Natural killer cell treated with Interleukin-12 subunit alpha and Interleukin-12 subunit beta and Interleukin-15 and Interleukin-18, amount 100 ng/mL, for 72 hours (primary cell): ENCODE measurements around the gene POLD2. TPM values are rescaled to one million over a fixed set of nuclear protein-coding genes. Genes with fewer than 3 reads are reported as not detected.

ENCODE experiments used
- ATAC-seq, 2 donors: fragments of 150-1000 bp; cut with Tn5 transposase in 1 of 2; sonication (Bioruptor Pico), chemical (Tn5 transposase) in 1 of 2; 2 replicates each; pipeline ENCODE4 v1.10.0; 2021
- DNase-seq: peaks from one replicate; pipeline ENCODE4 v3.0.0; 2022; ENCODE audit warnings: low spot score
- H3K27ac Mint-ChIP-seq, 2 donors: 1 replicate in 1 of 2; 2 replicates in 1 of 2; pipeline ENCODE4 v1.8.0; 2022; ENCODE audit warnings: mixed read lengths in 2 of 2, mild to moderate bottlenecking in 1 of 2, moderate library complexity in 1 of 2
- H3K27me3 Mint-ChIP-seq, 2 donors: 1 replicate in 1 of 2; 2 replicates in 1 of 2; pipeline ENCODE4 v1.8.0; 2022; ENCODE audit warnings: mixed read lengths in 2 of 2
- H3K36me3 Mint-ChIP-seq: one replicate; pipeline ENCODE4 v1.8.0; 2022; ENCODE audit warnings: mixed read lengths
- H3K4me1 Mint-ChIP-seq, 2 donors: 1 replicate in 1 of 2; 2 replicates in 1 of 2; pipeline ENCODE4 v1.8.0; 2022; ENCODE audit warnings: low read depth in 2 of 2, mixed read lengths in 2 of 2, mild to moderate bottlenecking in 1 of 2
- H3K4me3 Mint-ChIP-seq: one replicate; pipeline ENCODE4 v1.8.0; 2022; ENCODE audit warnings: mixed read lengths
- H3K9me3 Mint-ChIP-seq: 2 replicates; pipeline ENCODE4 v1.8.0; 2022; ENCODE audit warnings: mixed read lengths
- total RNA-seq, 2 donors: library from RNA; stranded (reverse); gene quantifications; one replicate each; pipeline ENCODE4 v1.2.3, GENCODE V29; 2022

The POLD2 gene
- total RNA-seq, 2 donors from 2014 or later: 101 to 229 TPM

GRCh38 chr7:44117801-44118429 lies 5.4 kb downstream of the POLD2 start:
- peaks cover 13% of the 10 kb centered on the region for H3K36me3 Mint-ChIP-seq
- DNase-seq (no peak), ATAC-seq (no peak)
- H3K27ac Mint-ChIP-seq: no peak overlapping the region
- H3K4me1 Mint-ChIP-seq: peaks cover 16 to 21% of the 10 kb centered on the region in 2 donors
- H3K9me3 Mint-ChIP-seq: no peaks in the 10 kb centered on the region
- no peak overlapping the region for H3K4me3 Mint-ChIP-seq
- H3K27me3 Mint-ChIP-seq: no peaks in the 10 kb centered on the region

- Mint-ChIP-seq H3K27me3 (no peaks in the 10 kb centered on the region), H3K4me1 (peaks cover 12 to 14% of the 10 kb centered on the region in 2 donors), H3K9me3 (no peaks in the 10 kb centered on the region), H3K27ac (no peak overlapping the region), H3K36me3 (peaks cover 13% of the 10 kb centered on the region), H3K4me3 (no peak overlapping the region)
- ATAC-seq: no peak
- no peak for DNase-seq
Observed at GRCh38 chr7:44116789-44117666, 6.3 kb downstream of the POLD2 start.

- Mint-ChIP-seq H3K4me3 (no peak overlapping the region), H3K27me3 (no peaks in the 10 kb centered on the region), H3K36me3 (peaks cover 13% of the 10 kb centered on the region), H3K27ac (no peak overlapping the region), H3K4me1 (peaks cover 12 to 14% of the 10 kb centered on the region in 2 donors), H3K9me3 (no peaks in the 10 kb centered on the region)
- DNase-seq (no peak), ATAC-seq (no peak)
Observed at GRCh38 chr7:44116087-44116788, 7.1 kb downstream of the POLD2 start.

- no peak for DNase-seq
- peaks cover 3 to 7% of the 10 kb centered on the region in 2 donors for H3K4me1 Mint-ChIP-seq
- no peak overlapping the region for H3K4me3 Mint-ChIP-seq
- no peaks in the 10 kb centered on the region for H3K27me3 Mint-ChIP-seq
- peaks cover 3% of the 10 kb centered on the region for H3K36me3 Mint-ChIP-seq
- no peak overlapping the region for H3K27ac Mint-ChIP-seq
- ATAC-seq: no peak
- no peaks in the 10 kb centered on the region for H3K9me3 Mint-ChIP-seq
Observed at GRCh38 chr7:44114586-44115310, 8.6 kb downstream of the POLD2 start.

- no peak for ATAC-seq
Observed at GRCh38 chr7:44113764-44114354, 9.5 kb downstream of the POLD2 start.

GRCh38 chr7:44112997-44113763 lies 10.2 kb downstream of the POLD2 start:
- no peaks in the 10 kb centered on the region for H3K36me3 Mint-ChIP-seq
- no peak overlapping the region for H3K27ac Mint-ChIP-seq
- no peak for ATAC-seq
- no peak overlapping the region for H3K4me3 Mint-ChIP-seq
- H3K4me1 Mint-ChIP-seq: peaks cover 0 to 3% of the 10 kb centered on the region in 2 donors
- no peaks in the 10 kb centered on the region for H3K9me3 Mint-ChIP-seq
- no peak for DNase-seq
- H3K27me3 Mint-ChIP-seq: no peaks in the 10 kb centered on the region

More at GRCh38 chr7:44113764-44114354, 9.5 kb downstream of the POLD2 start:
- H3K9me3 Mint-ChIP-seq: no peaks in the 10 kb centered on the region
- H3K27me3 Mint-ChIP-seq: no peaks in the 10 kb centered on the region
- H3K27ac Mint-ChIP-seq: no peak overlapping the region
- H3K36me3 Mint-ChIP-seq: no peaks in the 10 kb centered on the region
- H3K4me3 Mint-ChIP-seq: no peak overlapping the region
- DNase-seq: no peak
- peaks cover 0 to 3% of the 10 kb centered on the region in 2 donors for H3K4me1 Mint-ChIP-seq

- H3K27ac Mint-ChIP-seq: no peak overlapping the region
- DNase-seq: no peak
- no peak for ATAC-seq
- H3K36me3 Mint-ChIP-seq: no peaks in the 10 kb centered on the region
- H3K4me3 Mint-ChIP-seq: no peak overlapping the region
- H3K27me3 Mint-ChIP-seq: no peaks in the 10 kb centered on the region
- no peaks in the 10 kb centered on the region for H3K9me3 Mint-ChIP-seq
- H3K4me1 Mint-ChIP-seq: no peaks in the 10 kb centered on the region
Observed at GRCh38 chr7:44112231-44112996, 10.9 kb downstream of the POLD2 start.

GRCh38 chr7:44111761-44112160 lies 11.6 kb downstream of the POLD2 start:
- ATAC-seq (no peak), DNase-seq (no peak)
- Mint-ChIP-seq H3K4me1 (no peaks in the 10 kb centered on the region), H3K27ac (no peak overlapping the region), H3K36me3 (no peaks in the 10 kb centered on the region), H3K9me3 (no peaks in the 10 kb centered on the region), H3K4me3 (no peak overlapping the region), H3K27me3 (no peaks in the 10 kb centered on the region)

GRCh38 chr7:44110719-44111635 lies 12.4 kb downstream of the POLD2 start:
- no peaks in the 10 kb centered on the region for H3K9me3 Mint-ChIP-seq
- H3K36me3 Mint-ChIP-seq: no peaks in the 10 kb centered on the region
- no peak for DNase-seq
- ATAC-seq: no peak
- no peak overlapping the region for H3K27ac Mint-ChIP-seq
- no peak overlapping the region for H3K4me3 Mint-ChIP-seq
- H3K27me3 Mint-ChIP-seq: peaks cover 0 to 2% of the 10 kb centered on the region in 2 donors
- H3K4me1 Mint-ChIP-seq: peaks cover under 1% of the 10 kb centered on the region in 2 donors

- ATAC-seq (no peak), DNase-seq (no peak)
- Mint-ChIP-seq H3K4me1 (peaks cover 6 to 11% of the 10 kb centered on the region in 2 donors), H3K36me3 (no peaks in the 10 kb centered on the region), H3K4me3 (no peak overlapping the region), H3K9me3 (no peaks in the 10 kb centered on the region), H3K27me3 (peaks cover 5 to 12% of the 10 kb centered on the region in 2 donors), H3K27ac (no peak overlapping the region)
Observed at GRCh38 chr7:44109991-44110390, 13.4 kb downstream of the POLD2 start.
